Natural killer cell (primary cell): ENCODE data around the gene FEM1B. TPM values are rescaled to one million over a fixed set of nuclear protein-coding genes. Genes with fewer than 3 reads are reported as not detected.

Experiments
- ATAC-seq, 3 donors: fragments of 150-1000 bp in 2 of 3; fragments of 200-7000 bp in 1 of 3; cut with Tn5 transposase; 1 replicate in 1 of 3; 2 replicates in 2 of 3; pipeline ENCODE4 v1.10.0; 2021; ENCODE audit warnings: mild to moderate bottlenecking in 2 of 3, moderate library complexity in 2 of 3
- DNase-seq, 2 donors: peaks; one replicate each; pipeline versions ENCODE4 v3.0.0 to v3.0.0-alpha.2; 2013 to 2021; ENCODE audit warnings: mixed read lengths in 1 of 2
- H3K27ac ChIP-seq: one replicate; pipeline ENCODE4 v1.5.1; 2013; ENCODE audit warnings: mild to moderate bottlenecking, low read length
- H3K27me3 ChIP-seq: one replicate; pipeline ENCODE4 v1.6.1; 2013; ENCODE audit warnings: low read length; ENCODE audit not compliant: control insufficient read depth, insufficient read depth
- H3K36me3 ChIP-seq: one replicate; pipeline ENCODE4 v1.6.1; 2013; ENCODE audit warnings: low read length; ENCODE audit not compliant: control insufficient read depth, insufficient read depth
- H3K4me1 ChIP-seq: one replicate; pipeline ENCODE4 v1.6.1; 2013; ENCODE audit warnings: low read length; ENCODE audit not compliant: control insufficient read depth, insufficient read depth
- H3K4me3 ChIP-seq: one replicate; pipeline ENCODE4 v1.5.1; 2013; ENCODE audit warnings: low read length
- H3K9me3 ChIP-seq: one replicate; pipeline ENCODE4 v1.6.1; 2013; ENCODE audit warnings: low read length; ENCODE audit not compliant: control insufficient read depth, insufficient read depth
- H3K27ac Mint-ChIP-seq, 2 donors: one replicate each; pipeline ENCODE4 v1.8.0; 2022; ENCODE audit warnings: mild to moderate bottlenecking in 2 of 2, mixed read lengths in 2 of 2, moderate library complexity in 1 of 2
- H3K27me3 Mint-ChIP-seq, 2 donors: one replicate each; pipeline ENCODE4 v1.8.0; 2022; ENCODE audit warnings: low read depth in 2 of 2, mixed read lengths in 2 of 2
- H3K36me3 Mint-ChIP-seq: one replicate; pipeline ENCODE4 v1.8.0; 2022; ENCODE audit warnings: mixed read lengths
- H3K4me1 Mint-ChIP-seq, 2 donors: one replicate each; pipeline ENCODE4 v1.8.0; 2022; ENCODE audit warnings: mixed read lengths in 2 of 2
- H3K4me3 Mint-ChIP-seq: one replicate; pipeline ENCODE4 v1.8.0; 2022; ENCODE audit warnings: mild to moderate bottlenecking, moderate library complexity, mixed read lengths
- H3K9me3 Mint-ChIP-seq, 2 donors: one replicate each; pipeline ENCODE4 v1.8.0; 2022; ENCODE audit warnings: mixed read lengths in 2 of 2
- WGBS: methylation state at CpG from one replicate; pipeline ENCODE4 v1.1.7; 2013; ENCODE audit warnings: missing lambda C conversion rate; ENCODE audit not compliant: insufficient coverage; 5-methylcytosine and 5-hydroxymethylcytosine counted together
- intact Hi-C: fragments of 100-400 bp; cut with micrococcal nuclease; formaldehyde crosslinking; loops from one replicate; pipeline ENCODE4 v1.14.2; 2022
- total RNA-seq, 4 donors: library from RNA; stranded (reverse); fragments of 120-200 nt in 1 of 4; gene quantifications; one replicate each; pipeline versions ENCODE4 v1.2.3 to v1.2.4, GENCODE V29; 2013 to 2022
- TF ChIP-seq, protein P1 (sequence below): fragments of 200-600 bp; IDR thresholded peaks from one replicate; pipeline ENCODE4 v1.8.0; 2022; ENCODE audit warnings: antibody characterized with exemption

The FEM1B gene
- total RNA-seq, 3 donors from 2014 or later (not counting 1 experiment from before 2014, with no cell fraction given) = 57.4 to 73.5 (median 67.9) TPM

DNA sequence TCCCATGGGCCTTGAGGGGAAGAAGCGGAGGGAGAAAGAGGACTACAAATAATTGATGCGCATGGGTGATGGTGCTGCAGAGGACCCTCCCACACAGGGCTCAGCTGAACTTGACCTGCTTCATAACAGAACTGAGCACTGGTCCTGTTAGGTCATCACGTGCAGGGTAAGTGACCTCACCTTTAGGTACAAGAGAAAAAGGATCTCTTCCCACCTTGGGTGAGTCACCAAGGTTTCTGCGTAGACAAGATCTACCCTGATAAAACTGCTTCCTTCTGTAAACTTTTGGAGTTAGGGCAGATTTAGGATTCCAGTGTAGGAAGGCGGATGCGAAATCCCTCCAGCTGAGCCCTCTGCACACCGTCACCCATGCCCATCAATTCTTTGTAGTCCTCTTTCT, 67.1 kb downstream of the FEM1B start:
- 92% methylated on average over 7 of the region's 7 CpGs for WGBS
- Histone ChIP-seq H3K27me3 (no peaks in the 10 kb centered on the region), H3K27ac (no peak overlapping the region), H3K9me3 (no peaks in the 10 kb centered on the region), H3K4me1 (no peaks in the 10 kb centered on the region), H3K36me3 (no peaks in the 10 kb centered on the region), H3K4me3 (no peak overlapping the region)
- ATAC-seq (no peak), DNase-seq (no peak)
- intact Hi-C loops = no loop called here
- TF ChIP-seq, protein P1, sequence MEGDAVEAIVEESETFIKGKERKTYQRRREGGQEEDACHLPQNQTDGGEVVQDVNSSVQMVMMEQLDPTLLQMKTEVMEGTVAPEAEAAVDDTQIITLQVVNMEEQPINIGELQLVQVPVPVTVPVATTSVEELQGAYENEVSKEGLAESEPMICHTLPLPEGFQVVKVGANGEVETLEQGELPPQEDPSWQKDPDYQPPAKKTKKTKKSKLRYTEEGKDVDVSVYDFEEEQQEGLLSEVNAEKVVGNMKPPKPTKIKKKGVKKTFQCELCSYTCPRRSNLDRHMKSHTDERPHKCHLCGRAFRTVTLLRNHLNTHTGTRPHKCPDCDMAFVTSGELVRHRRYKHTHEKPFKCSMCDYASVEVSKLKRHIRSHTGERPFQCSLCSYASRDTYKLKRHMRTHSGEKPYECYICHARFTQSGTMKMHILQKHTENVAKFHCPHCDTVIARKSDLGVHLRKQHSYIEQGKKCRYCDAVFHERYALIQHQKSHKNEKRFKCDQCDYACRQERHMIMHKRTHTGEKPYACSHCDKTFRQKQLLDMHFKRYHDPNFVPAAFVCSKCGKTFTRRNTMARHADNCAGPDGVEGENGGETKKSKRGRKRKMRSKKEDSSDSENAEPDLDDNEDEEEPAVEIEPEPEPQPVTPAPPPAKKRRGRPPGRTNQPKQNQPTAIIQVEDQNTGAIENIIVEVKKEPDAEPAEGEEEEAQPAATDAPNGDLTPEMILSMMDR = no peak
- H3K9me3 Mint-ChIP-seq = no peaks in the 10 kb centered on the region
- H3K36me3 Mint-ChIP-seq = no peaks in the 10 kb centered on the region
- no peak overlapping the region for H3K27ac Mint-ChIP-seq
- no peaks in the 10 kb centered on the region for H3K4me1 Mint-ChIP-seq
- no peak overlapping the region for H3K4me3 Mint-ChIP-seq
- no peaks in the 10 kb centered on the region for H3K27me3 Mint-ChIP-seq

Other genes starting within 250 kb of the FEM1B start
- gene PIAS1, start 223.4 kb upstream of the FEM1B start, total RNA-seq = 100 to 1,000 TPM in 1 of 3 donors, 10 to 100 TPM in 2; 94.7 to 103 (median 99.2) TPM
- gene CALML4, start 72.4 kb upstream of the FEM1B start, total RNA-seq = 1 to 10 TPM; 2.1 to 3.9 (median 3.7) TPM
- 10 to 100 TPM; 14.9 to 19.0 (median 15.5) TPM for gene CLN6, start 48.0 kb upstream of the FEM1B start, total RNA-seq
- not detected for gene ITGA11, start 154.4 kb downstream of the FEM1B start, total RNA-seq